Liver (tissue), 3 donors: ENCODE measurements around the gene LHFPL3.

Experiments
- ATF3 ChIP-seq: IDR thresholded peaks from 2 replicates; pipeline ENCODE4 v1.6.1; 2016; ENCODE audit warnings: antibody characterized with exemption
- CTCF ChIP-seq: fragments of 150-350 bp; IDR thresholded peaks from 2 replicates; pipeline ENCODE4 v1.5.1; 2017; ENCODE audit warnings: improper control_type of control experiment, low read depth, low read length; ENCODE audit not compliant: missing input control
- EGR1 ChIP-seq, 2 donors: IDR thresholded peaks; 2 replicates each; pipeline ENCODE4 v1.6.1; 2016 to 2018; ENCODE audit warnings: antibody characterized with exemption in 2 of 2, low read depth in 2 of 2
- FOXA1 ChIP-seq: IDR thresholded peaks from 2 replicates; pipeline ENCODE4 v1.6.1; 2016; ENCODE audit warnings: antibody characterized with exemption
- GABPA ChIP-seq, 2 donors: IDR thresholded peaks in 1 of 2; conservative IDR thresholded peaks in 1 of 2; 2 replicates each; pipeline ENCODE4 v1.6.1; 2016; ENCODE audit warnings: antibody characterized with exemption in 2 of 2, mild to moderate bottlenecking in 1 of 2, moderate library complexity in 1 of 2
- HNF4A ChIP-seq, 2 donors: conservative IDR thresholded peaks; 2 replicates each; pipeline ENCODE4 v1.6.1; 2016; ENCODE audit warnings: antibody characterized with exemption in 2 of 2, mild to moderate bottlenecking in 2 of 2
- JUND ChIP-seq, 2 donors: IDR thresholded peaks; 2 replicates each; pipeline ENCODE4 v1.6.1; 2016; ENCODE audit warnings: antibody characterized with exemption in 2 of 2
- MAX ChIP-seq: IDR thresholded peaks from 2 replicates; pipeline ENCODE4 v1.6.1; 2016; ENCODE audit warnings: antibody characterized with exemption
- RAD21 ChIP-seq, 2 donors: IDR thresholded peaks; 2 replicates each; pipeline ENCODE4 v1.6.1; 2016; ENCODE audit warnings: antibody characterized with exemption in 2 of 2, mild to moderate bottlenecking in 2 of 2
- REST ChIP-seq: IDR thresholded peaks from 2 replicates; pipeline ENCODE4 v1.6.1; 2016; ENCODE audit warnings: antibody characterized with exemption, mild to moderate bottlenecking
- RXRA ChIP-seq, 2 donors: IDR thresholded peaks; 2 replicates each; pipeline ENCODE4 v1.6.1; 2017 to 2018; ENCODE audit warnings: antibody characterized with exemption in 2 of 2, mild to moderate bottlenecking in 1 of 2
- TAF1 ChIP-seq: conservative IDR thresholded peaks from 2 replicates; pipeline ENCODE4 v1.6.1; 2016; ENCODE audit warnings: antibody characterized with exemption, mild to moderate bottlenecking
- YY1 ChIP-seq: IDR thresholded peaks from 2 replicates; pipeline ENCODE4 v1.6.1; 2016; ENCODE audit warnings: antibody characterized with exemption, mild to moderate bottlenecking
- donor health status: healthy.
- donor health status: healthy.

GRCh38 chr7:104906556-104906955, 578.2 kb downstream of the LHFPL3 start:
- TF ChIP-seq JUND (IDR thresholded peaks at IDR 0.05): no peak
- TF ChIP-seq CTCF: no peak
- TF ChIP-seq TAF1: no peak
- no peak for TF ChIP-seq MAX
- TF ChIP-seq GABPA (IDR thresholded peaks at IDR 0.05 in 1 of 2, conservative IDR thresholded peaks at IDR 0.05 in 1 of 2): no peak
- TF ChIP-seq YY1: no peak
- TF ChIP-seq EGR1 (IDR thresholded peaks at IDR 0.05; ENCODE audit: low read depth in 2 of 2): no peak
- TF ChIP-seq RXRA (IDR thresholded peaks at IDR 0.05): no peak
- TF ChIP-seq FOXA1: no peak
- no peak for TF ChIP-seq RAD21 (IDR thresholded peaks at IDR 0.05)
- no peak for TF ChIP-seq ATF3
- no peak for TF ChIP-seq HNF4A (conservative IDR thresholded peaks at IDR 0.05)
- TF ChIP-seq REST: no peak
